Activated T-cell treated with anti-CD3 and anti-CD28 coated beads for 24 hours (primary cell): ENCODE data around the gene FEZF1.

Experiments used
- DNase-seq: peaks from one replicate; pipeline ENCODE4 v3.0.0-alpha.2; 2020; ENCODE audit warnings: low read depth

The FEZF1 gene

DNA sequence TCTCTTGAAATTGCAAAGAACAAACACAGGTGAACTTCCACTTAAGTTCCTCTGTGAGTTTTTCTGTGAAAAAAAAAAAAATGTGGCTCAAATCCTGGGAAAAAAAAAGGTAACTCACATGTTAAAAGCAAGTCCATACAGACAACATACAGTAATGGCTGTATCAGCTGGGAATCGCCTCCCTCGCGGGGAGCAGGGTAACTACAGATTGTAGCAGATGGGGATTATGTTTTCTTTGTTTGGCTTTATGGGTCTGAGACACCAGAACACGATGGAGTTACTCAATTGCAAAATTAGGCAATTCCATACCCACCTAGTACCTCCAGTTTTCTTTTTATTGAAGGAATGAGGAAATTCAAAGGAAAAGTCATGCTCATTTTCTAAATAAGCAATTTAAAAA lies 42.3 kb downstream of the FEZF1 start:
- DNase-seq = no peak

DNA sequence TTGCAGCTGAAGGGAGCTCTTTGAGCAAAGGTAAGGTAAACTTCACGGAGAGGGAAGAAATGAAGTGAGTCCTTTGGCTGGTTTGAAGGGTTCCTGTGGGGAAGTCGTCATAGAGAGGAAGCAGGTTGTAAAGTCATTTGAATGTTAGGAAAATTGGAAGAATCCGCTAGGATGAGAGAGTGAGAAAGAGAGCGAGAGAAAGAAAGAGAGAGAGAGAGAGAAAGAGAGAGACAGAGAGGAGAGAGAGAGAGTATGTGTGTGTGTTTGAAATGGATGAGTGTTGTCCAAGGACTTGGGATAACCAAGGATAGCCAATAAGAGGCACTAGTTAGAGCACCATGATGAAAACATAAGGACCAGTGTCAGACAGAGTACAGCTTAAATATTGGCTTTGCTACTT lies 43.1 kb downstream of the FEZF1 start:
- DNase-seq = no peak

GRCh38 chr7:122261016-122261415 lies 43.5 kb downstream of the FEZF1 start:
- DNase-seq = no peak

GRCh38 chr7:122260336-122260735 lies 44.2 kb downstream of the FEZF1 start:
- DNase-seq = no peak

DNA sequence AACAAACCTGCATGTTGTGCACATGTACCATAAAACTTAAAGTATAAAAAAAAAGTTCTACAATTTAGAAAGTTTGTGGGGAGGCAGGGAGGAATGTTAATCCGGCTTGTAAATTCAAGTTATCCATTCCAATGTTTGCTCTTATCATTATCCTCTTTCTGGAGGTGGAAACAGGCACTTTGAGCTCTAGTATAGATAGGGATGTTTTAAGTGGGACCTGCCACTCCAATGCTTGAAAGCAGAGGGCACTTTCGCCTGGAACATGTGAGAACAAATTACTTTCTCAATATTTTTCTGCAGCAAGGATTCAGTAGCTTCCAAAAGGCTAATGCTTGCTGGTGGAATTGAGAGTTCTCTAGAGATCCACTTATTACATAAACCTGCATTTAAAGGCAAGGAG lies 45.6 kb downstream of the FEZF1 start:
- no peak for DNase-seq

GRCh38 chr7:122257056-122257455 lies 47.5 kb downstream of the FEZF1 start:
- no peak for DNase-seq

DNA sequence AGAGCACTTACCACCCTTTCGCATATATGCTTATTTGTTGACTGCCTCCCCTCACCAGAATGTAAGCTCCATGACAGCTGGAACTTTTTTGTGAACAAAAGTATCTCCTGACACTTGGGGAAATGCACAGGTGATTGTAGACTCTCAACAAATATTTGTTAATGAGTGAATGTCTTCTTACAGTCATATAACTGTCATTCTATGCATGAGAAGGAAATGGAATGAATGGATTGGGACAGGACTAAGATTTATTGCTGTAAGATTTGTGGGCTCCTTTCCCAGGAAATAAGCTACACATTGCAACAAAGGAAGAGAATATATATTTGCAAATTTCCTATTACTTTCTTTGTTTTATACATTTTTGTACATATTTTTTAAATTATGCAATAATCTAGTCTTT lies 48.5 kb downstream of the FEZF1 start:
- no peak for DNase-seq

- no peak for DNase-seq
These were observed 49.1 kb downstream of the FEZF1 start for GRCh38 chr7:122255454-122255853.
